GM21528 (cell line): ENCODE results near the gene GBP7.
"Not testable (repeated sequence)": the region's sequence is repeated elsewhere in the genome, so short reads cannot be mapped to it uniquely, and the experiment has no call there.

Experiments used
- ATAC-seq: cut with Tn5 transposase; IDR thresholded peaks from one replicate; pipeline ENCODE4 v1.9.1; 2021; ENCODE audit warnings: mild to moderate bottlenecking, moderate library complexity; ENCODE audit not compliant: unreplicated experiment, low FRiP score

GBP7 gene, protein sequence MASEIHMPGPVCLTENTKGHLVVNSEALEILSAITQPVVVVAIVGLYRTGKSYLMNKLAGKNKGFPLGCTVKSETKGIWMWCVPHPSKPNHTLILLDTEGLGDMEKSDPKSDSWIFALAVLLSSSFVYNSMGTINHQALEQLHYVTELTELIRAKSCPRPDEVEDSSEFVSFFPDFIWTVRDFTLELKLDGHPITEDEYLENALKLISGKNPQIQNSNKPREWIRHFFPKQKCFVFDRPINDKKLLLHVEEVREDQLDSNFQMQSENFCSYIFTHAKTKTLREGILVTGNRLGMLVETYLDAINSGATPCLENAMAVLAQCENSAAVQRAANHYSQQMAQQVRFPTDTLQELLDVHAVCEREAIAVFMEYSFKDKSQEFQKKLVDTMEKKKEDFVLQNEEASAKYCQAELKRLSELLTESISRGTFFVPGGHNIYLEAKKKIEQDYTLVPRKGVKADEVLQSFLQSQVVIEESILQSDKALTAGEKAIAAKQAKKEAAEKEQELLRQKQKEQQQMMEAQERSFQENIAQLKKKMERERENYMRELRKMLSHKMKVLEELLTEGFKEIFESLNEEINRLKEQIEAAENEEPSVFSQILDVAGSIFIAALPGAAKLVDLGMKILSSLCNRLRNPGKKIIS

DNA sequence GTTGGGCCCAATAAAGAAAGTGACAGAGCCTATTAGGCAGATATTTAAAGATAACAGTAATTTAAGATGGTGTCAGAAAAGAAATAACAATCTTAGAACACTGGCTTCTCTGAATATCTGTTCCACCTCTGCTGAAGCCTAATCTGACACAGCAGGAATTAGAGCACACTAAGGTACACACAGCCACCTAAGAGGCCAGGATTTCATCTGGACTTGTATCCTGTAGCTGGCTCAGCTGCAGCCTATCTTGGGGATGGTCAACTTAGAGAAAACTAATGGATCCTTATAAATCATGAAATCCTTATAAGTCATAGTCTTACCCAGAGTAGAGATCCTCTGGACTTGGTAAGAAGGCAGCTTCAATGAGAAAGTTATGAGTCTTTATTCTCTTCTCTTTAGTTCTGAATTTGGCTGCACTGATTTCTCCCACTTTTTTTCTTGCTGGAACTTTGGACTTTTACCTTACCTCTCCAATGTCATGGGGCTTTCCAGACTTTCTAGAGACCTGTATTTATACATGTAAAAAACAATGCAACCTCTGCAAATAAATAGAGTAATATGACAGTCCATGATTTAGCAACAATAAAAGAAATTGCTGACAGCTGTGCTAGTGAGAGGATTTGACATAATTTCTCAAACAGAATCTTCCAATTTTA lies at the start of gene GBP7:
Gene GBP7, minus strand, starts transcription at position 403 of the 656 bp plus-strand sequence. CDS start 4,068 bp downstream, outside the sequence.
- ATAC-seq = no peak

DNA sequence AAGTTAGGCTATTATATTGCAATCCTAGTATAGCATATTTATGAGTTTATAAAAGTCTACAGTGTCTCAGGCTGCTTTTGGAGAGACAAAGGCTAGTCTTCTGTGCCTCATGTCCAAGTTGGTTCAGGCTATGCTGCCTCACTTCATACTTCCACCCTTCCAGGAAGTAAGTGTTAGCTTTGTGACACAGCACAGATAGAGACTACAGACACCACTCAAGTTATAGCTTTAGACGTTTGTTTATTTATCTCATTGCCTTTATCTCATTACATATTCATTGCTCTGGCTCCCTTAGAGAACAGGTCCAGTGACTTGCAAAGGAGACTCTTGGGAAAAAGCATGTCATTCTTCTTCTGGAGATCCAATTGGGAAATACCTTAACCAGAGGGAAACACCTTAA lies 45.5 kb upstream of the GBP7 start:
- ATAC-seq = no peak

DNA sequence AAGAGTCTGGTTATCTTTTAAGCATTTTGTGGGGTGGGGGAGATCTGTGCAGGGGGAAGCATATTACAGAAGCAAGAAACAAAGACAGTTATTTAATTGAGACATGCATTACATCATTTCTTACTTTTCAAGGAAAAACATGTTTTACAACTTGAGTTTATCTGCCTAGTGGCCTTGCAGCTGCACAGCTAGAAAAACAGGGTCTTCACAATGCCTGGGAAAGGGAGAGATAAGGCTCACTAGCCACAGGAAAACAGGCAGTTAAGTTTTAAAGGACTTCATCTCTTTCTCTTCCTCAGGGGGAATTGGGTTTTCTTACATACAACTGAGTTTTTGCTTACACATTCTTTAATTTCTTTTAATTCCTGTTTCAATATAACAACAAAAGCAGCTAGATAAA lies 44.0 kb upstream of the GBP7 start:
- not testable (repeated sequence) for ATAC-seq

GRCh38 chr1:89218941-89219340 lies 43.1 kb upstream of the GBP7 start:
- ATAC-seq = not testable (repeated sequence)

GRCh38 chr1:89213347-89213746 lies 37.5 kb upstream of the GBP7 start:
- no peak for ATAC-seq

DNA sequence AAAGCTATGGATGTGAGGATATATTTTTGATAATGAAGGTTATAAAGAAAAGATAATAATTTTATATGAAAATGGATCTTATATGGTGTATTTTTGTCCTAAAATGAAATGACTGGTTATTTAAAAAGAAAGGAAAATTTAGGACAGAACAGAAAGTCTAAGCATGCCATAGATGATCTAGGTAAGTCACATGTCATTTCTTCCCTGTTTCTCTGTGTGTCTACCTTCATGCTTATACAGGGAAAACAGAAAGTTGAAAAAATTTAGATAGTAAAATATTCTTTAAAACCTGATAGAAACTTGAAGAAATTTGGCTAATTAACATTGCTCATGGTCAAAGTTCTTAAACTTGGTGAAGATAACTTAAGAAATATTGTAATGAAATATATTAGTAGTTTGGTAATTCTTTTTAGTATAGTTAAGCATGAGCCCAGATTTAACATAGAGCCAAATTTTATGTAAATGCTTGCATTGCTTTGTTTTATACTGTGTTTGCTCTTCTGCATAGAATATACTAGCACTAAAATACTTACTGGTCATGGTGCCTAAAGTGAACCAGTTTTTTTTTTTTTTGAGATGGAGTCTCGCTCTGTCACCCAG lies 35.3 kb upstream of the GBP7 start:
- no peak for ATAC-seq

DNA sequence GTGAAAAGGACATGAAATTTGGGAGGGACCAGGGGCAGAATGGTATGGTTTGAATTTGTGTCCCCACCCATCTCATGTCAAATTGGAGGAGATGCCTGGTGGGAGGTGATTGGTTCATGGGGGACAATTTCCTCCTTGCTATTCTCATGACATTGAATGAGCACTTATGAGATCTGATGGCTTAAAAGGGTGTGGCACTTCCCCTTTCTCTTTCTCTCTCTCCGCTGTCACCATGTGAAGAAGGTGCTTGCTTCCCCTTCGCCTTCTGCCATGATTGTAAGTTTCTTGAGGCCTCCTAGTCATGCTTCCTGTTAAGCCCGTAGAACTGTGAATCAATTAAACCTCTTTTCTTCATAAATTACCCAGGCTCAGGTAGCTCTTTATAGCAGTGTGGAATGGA lies 30.6 kb upstream of the GBP7 start:
- ATAC-seq = no peak

DNA sequence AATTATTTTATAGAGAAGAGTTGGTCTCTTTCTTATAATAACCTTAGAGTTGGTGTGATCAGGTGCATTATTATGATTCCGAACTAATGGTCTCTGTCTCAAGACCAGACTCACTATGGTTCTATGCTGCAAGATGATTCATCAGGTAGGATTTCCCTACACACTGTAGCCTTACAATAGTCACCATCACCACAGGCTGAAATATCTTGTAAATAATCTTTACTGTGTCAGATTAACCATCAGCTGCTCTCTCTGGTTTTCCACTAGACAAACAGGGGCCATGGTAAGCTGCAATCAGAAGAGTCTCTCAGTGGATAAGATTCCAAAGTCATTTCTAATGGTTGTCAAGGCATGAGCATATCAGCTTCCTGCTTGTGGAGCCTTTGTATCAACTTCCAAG lies 27.4 kb upstream of the GBP7 start:
- no peak for ATAC-seq

DNA sequence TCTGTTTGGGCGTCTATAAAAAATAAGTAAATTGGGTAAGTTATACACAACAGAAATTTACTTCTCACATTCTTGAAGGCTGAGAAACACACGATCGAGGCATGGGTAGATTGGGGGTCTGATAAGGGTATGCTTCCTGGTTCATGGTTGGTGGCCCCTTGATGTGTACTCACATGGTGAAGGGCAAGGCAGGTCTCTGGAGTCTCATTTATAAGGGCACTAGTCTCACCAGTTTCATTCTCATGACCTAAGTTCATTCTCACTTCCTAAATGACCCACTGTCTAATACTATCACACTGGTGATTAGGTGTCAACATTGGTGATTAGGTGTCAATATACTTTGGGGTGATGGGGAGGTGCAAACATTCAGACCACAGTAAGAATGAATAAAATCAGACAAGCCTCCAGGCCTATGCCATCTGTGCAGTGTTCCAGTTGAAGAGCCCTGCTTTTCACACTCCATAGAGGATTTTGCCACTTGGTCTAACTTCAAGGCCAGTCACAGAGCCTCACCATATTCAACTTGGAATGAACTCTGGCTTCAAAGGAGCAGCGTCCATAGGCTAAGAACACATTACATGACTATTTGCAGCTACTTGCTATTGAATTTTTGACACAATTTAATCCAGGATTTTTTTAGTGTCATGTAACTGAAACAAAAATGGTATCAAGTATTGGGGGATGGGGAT lies 25.4 kb upstream of the GBP7 start:
- ATAC-seq = peak; percentile 64

- ATAC-seq = no peak
Measured at GRCh38 chr1:89200663-89201062, 24.9 kb upstream of the GBP7 start.

DNA sequence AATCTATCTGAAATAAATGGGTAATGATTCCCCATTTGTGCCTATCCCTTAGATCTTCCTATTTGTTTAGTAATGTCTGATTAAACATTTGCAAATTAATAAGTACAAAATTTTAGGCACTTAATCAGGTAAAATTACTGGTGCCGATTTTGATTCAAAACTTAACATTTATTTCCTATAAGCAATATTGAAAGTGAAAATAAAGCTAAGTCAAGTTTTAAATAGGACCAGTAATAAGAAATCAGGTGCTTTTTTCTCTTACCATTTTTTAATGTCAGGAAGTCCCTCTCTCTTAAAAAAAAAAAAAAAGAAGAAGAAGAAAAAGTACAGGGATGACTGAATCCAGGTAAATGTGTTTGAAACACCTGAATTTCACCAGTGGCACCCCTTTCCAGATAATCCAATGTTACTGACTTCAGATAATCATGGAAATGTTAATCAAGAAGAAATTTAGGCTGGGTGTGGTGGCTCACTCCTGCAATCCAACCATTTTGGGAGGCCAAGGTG lies 23.8 kb upstream of the GBP7 start:
- no peak for ATAC-seq

DNA sequence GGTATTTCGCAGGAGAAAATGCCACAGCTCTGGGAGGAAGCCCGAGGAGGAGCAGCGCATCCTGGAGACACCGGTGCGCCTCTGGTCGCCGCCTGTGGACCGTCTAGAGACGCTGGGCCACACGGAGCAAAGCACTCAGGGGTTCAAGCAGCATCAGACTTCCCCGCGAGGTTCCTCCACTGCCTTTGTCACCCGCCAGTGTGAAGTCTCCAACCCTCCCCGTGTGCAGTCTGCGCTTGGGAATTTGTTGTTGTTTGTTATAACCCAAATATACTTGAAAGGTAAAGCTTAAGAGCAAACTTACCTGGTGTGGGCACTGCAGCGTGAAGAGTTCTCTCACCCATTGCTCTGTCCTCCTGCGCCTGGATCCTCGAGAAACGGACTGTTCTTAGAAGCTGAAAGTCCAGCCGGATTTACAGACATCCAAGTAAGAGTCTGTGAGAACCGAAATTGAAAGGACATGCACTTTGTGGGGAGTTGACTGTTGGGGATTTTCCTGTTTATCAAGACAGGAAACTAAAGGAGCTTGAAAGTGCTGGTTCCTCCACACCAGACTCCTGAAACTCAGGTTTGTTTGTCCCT lies 22.8 kb upstream of the GBP7 start, which contains the start of gene GBP4:
Gene GBP4, minus strand, starts transcription at position 452 of the 582 bp plus-strand sequence. Its CDS starts 108 bp downstream, at position 344.
- ATAC-seq = peak; percentile 60

- no peak for ATAC-seq
Measured at GRCh38 chr1:89198081-89198480, 22.3 kb upstream of the GBP7 start.

- no peak for ATAC-seq
Measured at GRCh38 chr1:89195476-89195875, 19.7 kb upstream of the GBP7 start.

DNA sequence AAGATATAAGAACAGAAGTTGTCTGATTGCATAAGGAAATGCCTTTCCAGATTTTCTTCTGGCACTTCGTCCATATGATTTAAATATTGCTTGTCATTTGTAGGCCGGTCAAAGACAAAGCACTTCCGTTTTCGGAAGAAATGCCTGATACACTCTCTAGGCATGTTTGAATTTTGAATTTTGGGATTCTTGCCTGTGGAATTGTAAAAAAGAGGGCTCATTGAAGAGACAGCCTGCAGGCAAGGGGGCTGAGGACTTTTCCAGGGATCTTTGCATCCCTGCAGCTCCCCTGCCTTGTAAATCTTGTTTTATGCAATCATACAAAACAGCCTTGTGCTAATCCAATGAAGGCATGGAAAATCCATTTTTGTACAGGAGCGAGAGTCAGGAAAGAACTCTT lies 15.5 kb upstream of the GBP7 start:
- ATAC-seq = no peak

- no peak for ATAC-seq
Measured at GRCh38 chr1:89190017-89190416, 14.2 kb upstream of the GBP7 start.

DNA sequence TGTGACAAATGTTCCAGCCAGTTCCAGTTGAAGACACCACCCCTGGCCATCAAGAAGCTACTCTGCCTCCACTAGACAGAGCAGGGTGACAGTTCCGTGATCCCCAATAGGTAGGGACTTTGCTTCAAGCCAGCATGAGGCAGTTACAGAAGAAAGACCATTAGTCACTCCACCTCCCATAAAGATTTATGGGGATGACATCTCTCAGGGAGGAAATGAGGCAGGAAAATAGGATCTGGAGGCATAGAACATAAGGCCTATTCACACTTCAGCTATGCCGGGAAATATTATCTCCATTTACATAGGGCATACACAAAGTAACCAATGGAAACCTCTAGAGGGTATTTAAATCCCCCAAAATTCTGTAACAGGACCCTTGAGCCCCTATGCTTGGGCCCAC lies 3.5 kb upstream of the GBP7 start:
- no peak for ATAC-seq

DNA sequence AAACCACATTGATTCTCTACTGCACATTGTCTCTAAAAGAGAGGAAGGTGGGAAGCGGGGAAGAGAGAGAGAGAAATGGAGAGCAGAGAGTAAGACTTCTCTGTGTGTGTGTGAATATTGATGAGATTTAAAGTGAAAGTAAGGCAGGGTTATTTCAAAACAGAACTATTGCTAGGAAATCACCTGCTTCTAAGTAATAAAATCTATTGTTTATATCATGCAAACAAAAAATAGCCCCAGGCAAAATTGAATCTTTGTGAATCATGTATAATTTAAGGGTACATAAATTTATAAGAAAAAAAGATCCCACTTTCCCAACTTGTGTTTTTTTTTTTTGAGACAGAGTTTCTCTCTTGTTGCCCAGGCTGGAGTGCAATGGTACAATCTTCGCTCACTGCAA lies 1.2 kb upstream of the GBP7 start:
- ATAC-seq = no peak

GRCh38 chr1:89174491-89174890 lies 1.3 kb downstream of the GBP7 start:
- no peak for ATAC-seq
